DND-41 (cell line): Measurements from ENCODE around the gene RYR2.
"Not testable (repeated sequence)": the region's sequence is repeated elsewhere in the genome, so short reads cannot be mapped to it uniquely, and the experiment has no call there.

Experiments used
- ATAC-seq: fragments of 200-7000 bp; cut with Tn5 transposase; 3 replicates; pipeline ENCODE4 v1.9.1; 2021; ENCODE audit warnings: low read depth; ENCODE audit not compliant: insufficient read depth
- DNase-seq: peaks from one replicate; pipeline ENCODE4 v3.0.0-alpha.2; 2020
- H2AFZ ChIP-seq: 2 replicates; pipeline ENCODE4 v1.6.0; 2012; ENCODE audit warnings: low read depth, low read length
- H3K27ac ChIP-seq: 2 replicates; pipeline ENCODE4 v1.5.1; 2012; ENCODE audit warnings: low read length, inconsistent platforms
- H3K27me3 ChIP-seq: fragments of 200-600 bp; sonication (generic); 2 replicates; pipeline ENCODE4 v1.6.0; 2012; ENCODE audit warnings: low read length, mild to moderate bottlenecking, inconsistent platforms; ENCODE audit not compliant: insufficient read depth, poor library complexity
- H3K36me3 ChIP-seq: 2 replicates; pipeline ENCODE4 v1.5.1; 2012; ENCODE audit warnings: low read length, inconsistent platforms; ENCODE audit not compliant: insufficient read depth
- H3K4me1 ChIP-seq: 2 replicates; pipeline ENCODE4 v1.5.1; 2012; ENCODE audit warnings: mild to moderate bottlenecking, low read length; ENCODE audit not compliant: insufficient read depth
- H3K4me2 ChIP-seq: 2 replicates; pipeline ENCODE4 v1.6.0; 2012; ENCODE audit warnings: mild to moderate bottlenecking, moderate library complexity, low read length, inconsistent platforms; ENCODE audit not compliant: insufficient read depth
- H3K4me3 ChIP-seq, 2 experiments: fragments of 200-600 bp in 1 of 2; shearing (Covaris generic) in 1 of 2; 2 replicates each; pipeline ENCODE4 v1.5.1; 2012 to 2016; ENCODE audit warnings: inconsistent platforms in 2 of 2, low read length in 2 of 2, mild to moderate bottlenecking in 2 of 2, low read depth in 1 of 2, moderate library complexity in 1 of 2
- H3K79me2 ChIP-seq: 2 replicates; pipeline ENCODE4 v1.6.0; 2012; ENCODE audit warnings: low read length, inconsistent platforms; ENCODE audit not compliant: insufficient read depth
- H3K9ac ChIP-seq: 2 replicates; pipeline ENCODE4 v1.6.0; 2012; ENCODE audit warnings: low read depth, mild to moderate bottlenecking, inconsistent platforms, low read length, moderate library complexity
- H3K9me3 ChIP-seq: 2 replicates; pipeline ENCODE4 v1.5.1; 2012; ENCODE audit warnings: low read length, moderate library complexity, mild to moderate bottlenecking, inconsistent platforms; ENCODE audit not compliant: insufficient read depth, severe bottlenecking
- H4K20me1 ChIP-seq: 2 replicates; pipeline ENCODE4 v1.6.0; 2012; ENCODE audit warnings: low read length; ENCODE audit not compliant: insufficient read depth
- EZH2 ChIP-seq: IDR thresholded peaks from 3 replicates; pipeline ENCODE4 v1.6.1; 2012; ENCODE audit warnings: borderline replicate concordance, low read depth, mild to moderate bottlenecking, moderate library complexity, low read length, inconsistent platforms; ENCODE audit not compliant: severe bottlenecking
- TF ChIP-seq, protein P1 (sequence below): IDR thresholded peaks from 2 replicates; pipeline ENCODE4 v1.5.1; 2012; ENCODE audit warnings: borderline replicate concordance, low read length, moderate library complexity, mild to moderate bottlenecking; ENCODE audit not compliant: poor library complexity, severe bottlenecking; ENCODE audit errors: extremely low read depth

The RYR2 gene

GRCh38 chr1:237269938-237270337, 228.0 kb downstream of the RYR2 start:
- Histone ChIP-seq H3K27me3 (no peaks in the 10 kb centered on the region), H2AFZ (no peak overlapping the region), H3K4me2 (no peak overlapping the region), H3K9me3 (no peaks in the 10 kb centered on the region), H4K20me1 (no peaks in the 10 kb centered on the region), H3K79me2 (no peaks in the 10 kb centered on the region), H3K4me1 (no peaks in the 10 kb centered on the region), H3K4me3 (no peak overlapping the region), H3K36me3 (no peaks in the 10 kb centered on the region), H3K9ac (no peak overlapping the region), H3K27ac (no peak overlapping the region)
- DNase-seq (no peak), ATAC-seq (no peak)
- no peak for TF ChIP-seq EZH2
- TF ChIP-seq, protein P1, sequence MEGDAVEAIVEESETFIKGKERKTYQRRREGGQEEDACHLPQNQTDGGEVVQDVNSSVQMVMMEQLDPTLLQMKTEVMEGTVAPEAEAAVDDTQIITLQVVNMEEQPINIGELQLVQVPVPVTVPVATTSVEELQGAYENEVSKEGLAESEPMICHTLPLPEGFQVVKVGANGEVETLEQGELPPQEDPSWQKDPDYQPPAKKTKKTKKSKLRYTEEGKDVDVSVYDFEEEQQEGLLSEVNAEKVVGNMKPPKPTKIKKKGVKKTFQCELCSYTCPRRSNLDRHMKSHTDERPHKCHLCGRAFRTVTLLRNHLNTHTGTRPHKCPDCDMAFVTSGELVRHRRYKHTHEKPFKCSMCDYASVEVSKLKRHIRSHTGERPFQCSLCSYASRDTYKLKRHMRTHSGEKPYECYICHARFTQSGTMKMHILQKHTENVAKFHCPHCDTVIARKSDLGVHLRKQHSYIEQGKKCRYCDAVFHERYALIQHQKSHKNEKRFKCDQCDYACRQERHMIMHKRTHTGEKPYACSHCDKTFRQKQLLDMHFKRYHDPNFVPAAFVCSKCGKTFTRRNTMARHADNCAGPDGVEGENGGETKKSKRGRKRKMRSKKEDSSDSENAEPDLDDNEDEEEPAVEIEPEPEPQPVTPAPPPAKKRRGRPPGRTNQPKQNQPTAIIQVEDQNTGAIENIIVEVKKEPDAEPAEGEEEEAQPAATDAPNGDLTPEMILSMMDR = no peak

DNA sequence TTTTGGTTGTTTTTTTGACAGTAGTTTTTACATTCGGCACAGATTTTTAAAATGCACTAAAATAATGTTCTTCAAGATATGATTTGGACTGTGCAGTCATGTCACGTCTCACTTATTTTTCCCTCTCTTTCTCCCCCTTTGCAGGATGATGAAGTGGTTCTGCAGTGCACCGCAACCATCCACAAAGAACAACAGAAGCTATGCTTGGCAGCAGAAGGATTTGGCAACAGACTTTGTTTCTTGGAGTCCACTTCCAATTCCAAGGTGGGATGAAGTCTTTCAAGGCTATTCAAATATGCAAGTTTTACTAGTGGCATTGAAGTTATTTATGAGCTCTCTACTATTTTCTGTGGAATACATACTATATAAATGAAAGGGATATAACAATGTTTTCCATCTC, 228.4 kb downstream of the RYR2 start:
- no peaks in the 10 kb centered on the region for H4K20me1 ChIP-seq
- no peaks in the 10 kb centered on the region for H3K36me3 ChIP-seq
- no peaks in the 10 kb centered on the region for H3K4me1 ChIP-seq
- no peak overlapping the region for H3K4me2 ChIP-seq
- no peak overlapping the region for H3K4me3 ChIP-seq
- no peaks in the 10 kb centered on the region for H3K27me3 ChIP-seq
- no peak overlapping the region for H3K27ac ChIP-seq
- H3K9me3 ChIP-seq = no peaks in the 10 kb centered on the region
- no peaks in the 10 kb centered on the region for H3K79me2 ChIP-seq
- no peak overlapping the region for H2AFZ ChIP-seq
- no peak overlapping the region for H3K9ac ChIP-seq
- TF ChIP-seq, protein P1 = no peak
- TF ChIP-seq EZH2 = no peak
- ATAC-seq (no peak), DNase-seq (no peak)

GRCh38 chr1:237277994-237278393, 236.0 kb downstream of the RYR2 start:
- not testable (repeated sequence) for H3K4me2 ChIP-seq, H3K27ac ChIP-seq, H3K27me3 ChIP-seq, H3K9me3 ChIP-seq, DNase-seq, H2AFZ ChIP-seq, H3K4me1 ChIP-seq, H3K4me3 ChIP-seq, H3K79me2 ChIP-seq, H3K36me3 ChIP-seq, H3K9ac ChIP-seq, H4K20me1 ChIP-seq, ATAC-seq

DNA sequence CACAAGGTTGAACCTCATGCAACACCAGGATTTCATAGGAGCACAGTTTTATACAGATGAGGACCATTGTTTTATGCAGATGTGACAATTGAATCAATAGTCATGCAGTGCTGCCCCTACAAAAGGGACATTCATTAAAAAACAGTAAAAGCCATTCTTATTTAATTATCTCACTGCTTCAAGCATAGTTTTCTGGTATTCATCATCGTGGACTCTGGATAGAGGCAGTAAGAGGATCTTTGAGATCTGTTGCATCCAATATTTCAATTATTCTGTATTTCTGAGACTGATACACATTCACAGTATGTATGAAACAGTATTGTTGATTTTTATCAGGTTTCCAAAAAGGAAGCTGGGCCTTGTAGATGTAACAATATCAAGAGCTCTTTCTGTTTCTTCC, 237.6 kb downstream of the RYR2 start:
- no peak overlapping the region for H3K9ac ChIP-seq
- H2AFZ ChIP-seq = no peak overlapping the region
- no peaks in the 10 kb centered on the region for H3K27me3 ChIP-seq
- no peaks in the 10 kb centered on the region for H3K36me3 ChIP-seq
- no peak for ATAC-seq
- H4K20me1 ChIP-seq = no peaks in the 10 kb centered on the region
- H3K9me3 ChIP-seq = no peaks in the 10 kb centered on the region
- no peaks in the 10 kb centered on the region for H3K79me2 ChIP-seq
- H3K4me3 ChIP-seq = no peak overlapping the region
- H3K27ac ChIP-seq = no peak overlapping the region
- no peaks in the 10 kb centered on the region for H3K4me1 ChIP-seq
- no peak for DNase-seq
- no peak for TF ChIP-seq EZH2
- TF ChIP-seq, protein P1 = no peak
- H3K4me2 ChIP-seq = no peak overlapping the region
